Measurements from ENCODE around the gene GYG1. TPM values are rescaled to one million over a fixed set of nuclear protein-coding genes. Genes with fewer than 3 reads are reported as not detected.

Gene GYG1
- total and polyA plus RNA-seq, 2 donors (not counting 1 experiment from before 2014, with no cell fraction given) = 10.8 to 20.4 TPM

DNA sequence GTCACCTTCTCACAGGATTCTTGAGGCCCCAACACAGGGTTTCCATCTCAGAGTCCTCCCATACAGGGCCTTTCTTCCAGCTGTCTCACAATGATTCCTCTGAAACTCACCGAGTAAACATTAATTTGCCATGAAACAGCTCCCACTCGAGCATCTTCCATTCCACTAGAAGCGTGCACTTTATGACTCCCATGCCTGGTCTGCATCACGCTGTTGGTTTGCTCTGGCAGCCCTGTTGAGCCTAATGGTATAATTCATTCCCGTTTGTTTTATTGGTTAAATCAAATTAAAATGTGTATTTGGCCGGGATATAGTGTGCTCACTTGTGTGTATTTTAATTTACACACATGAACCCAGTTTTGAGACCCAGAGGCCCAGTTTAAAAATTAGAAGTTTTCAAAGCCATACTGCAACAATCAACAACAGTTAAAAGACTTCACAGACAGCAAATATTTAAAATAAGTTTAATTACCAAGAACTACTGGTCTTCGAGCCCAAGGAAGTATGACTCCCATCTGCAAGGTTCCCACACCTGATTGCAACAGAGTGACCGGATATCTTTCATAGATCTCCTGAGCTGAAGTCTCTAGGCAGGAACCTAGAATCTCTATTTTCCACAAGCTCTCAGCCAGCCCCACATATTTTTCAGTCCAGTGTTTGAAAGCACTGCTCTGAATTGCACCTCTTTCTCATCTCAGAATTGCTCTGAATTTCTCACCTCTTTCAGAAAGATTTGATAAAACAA, 42.3 kb upstream of the GYG1 start:
- H3K27ac Mint-ChIP-seq = no peak overlapping the region
- H2AFZ ChIP-seq (ENCODE audit: insufficient read depth, low read depth, low read length, poor library complexity, severe bottlenecking) = no peak overlapping the region

DNA sequence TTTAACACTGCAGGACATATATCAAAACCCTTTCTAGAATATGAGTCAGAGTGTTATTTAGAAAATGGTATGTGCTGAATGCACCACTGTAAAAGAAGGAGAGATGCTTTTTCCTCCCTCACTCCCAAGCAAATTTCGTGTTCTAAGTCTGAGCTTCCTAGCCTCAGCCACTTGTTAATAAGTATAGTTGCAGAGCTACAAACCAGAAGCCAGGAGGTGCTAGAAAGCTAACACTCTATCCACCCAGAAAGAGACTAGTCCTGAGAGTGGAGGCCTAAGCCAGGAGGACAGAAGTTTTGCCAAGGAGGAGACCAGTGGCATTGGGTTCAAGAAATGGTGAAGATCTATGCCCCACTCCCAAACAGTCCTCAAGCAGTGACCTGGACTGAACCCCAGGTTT, 40.5 kb upstream of the GYG1 start:
- no peaks in the 10 kb centered on the region for H3K36me3 ChIP-seq (replicated peaks in 1 of 2; ENCODE audit: control extremely low read depth in 1 of 2, control insufficient read depth in 1 of 2, extremely low read depth in 1 of 2, insufficient read depth in 2 of 2, low read length in 1 of 2)
- intact Hi-C loops (cut with micrococcal nuclease) = no loop called here
- no peaks in the 10 kb centered on the region for H3K79me2 ChIP-seq (ENCODE audit: control insufficient read depth, insufficient read depth, low read length)
- H3K9me3 Mint-ChIP-seq (ENCODE audit: insufficient read depth) = no peaks in the 10 kb centered on the region
- TF ChIP-seq, protein P1, sequence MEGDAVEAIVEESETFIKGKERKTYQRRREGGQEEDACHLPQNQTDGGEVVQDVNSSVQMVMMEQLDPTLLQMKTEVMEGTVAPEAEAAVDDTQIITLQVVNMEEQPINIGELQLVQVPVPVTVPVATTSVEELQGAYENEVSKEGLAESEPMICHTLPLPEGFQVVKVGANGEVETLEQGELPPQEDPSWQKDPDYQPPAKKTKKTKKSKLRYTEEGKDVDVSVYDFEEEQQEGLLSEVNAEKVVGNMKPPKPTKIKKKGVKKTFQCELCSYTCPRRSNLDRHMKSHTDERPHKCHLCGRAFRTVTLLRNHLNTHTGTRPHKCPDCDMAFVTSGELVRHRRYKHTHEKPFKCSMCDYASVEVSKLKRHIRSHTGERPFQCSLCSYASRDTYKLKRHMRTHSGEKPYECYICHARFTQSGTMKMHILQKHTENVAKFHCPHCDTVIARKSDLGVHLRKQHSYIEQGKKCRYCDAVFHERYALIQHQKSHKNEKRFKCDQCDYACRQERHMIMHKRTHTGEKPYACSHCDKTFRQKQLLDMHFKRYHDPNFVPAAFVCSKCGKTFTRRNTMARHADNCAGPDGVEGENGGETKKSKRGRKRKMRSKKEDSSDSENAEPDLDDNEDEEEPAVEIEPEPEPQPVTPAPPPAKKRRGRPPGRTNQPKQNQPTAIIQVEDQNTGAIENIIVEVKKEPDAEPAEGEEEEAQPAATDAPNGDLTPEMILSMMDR (IDR thresholded peaks at IDR 0.05) = no peak
- no peak for TF ChIP-seq EZH2 (IDR thresholded peaks at IDR 0.05; ENCODE audit: borderline replicate concordance, insufficient read depth, low read depth, low read length, poor library complexity, severe bottlenecking)
- H4K20me1 ChIP-seq (ENCODE audit: control insufficient read depth, insufficient read depth, low read length, poor library complexity, severe bottlenecking) = no peaks in the 10 kb centered on the region
- peaks cover 4% of the 10 kb centered on the region for H3K27me3 Mint-ChIP-seq
- no peak overlapping the region for H3K4me3 Mint-ChIP-seq
- CTCF ChIA-PET = interaction anchor here (1.2 to 1.8 kb wide), 3 partner anchors 9 to 324 kb away, joined by 4 to 6 read pairs (median 4); no protein-coding TSS in a partner anchor
- H3K27ac Mint-ChIP-seq = no peak overlapping the region
- H3K4me1 ChIP-seq (ENCODE audit: control insufficient read depth in 2 of 2, insufficient read depth in 2 of 2, low read length in 2 of 2) = no peaks in the 10 kb centered on the region
- DNase-seq (no peak), ATAC-seq (ENCODE audit: low read depth) (no peak)
- no peak overlapping the region for H3K4me3 ChIP-seq (ENCODE audit: control extremely low read depth in 1 of 5, extremely low read depth in 1 of 5, insufficient read depth in 1 of 5, low read depth in 2 of 5, low read length in 4 of 5)
- H3K27me3 ChIP-seq (replicated peaks in 1 of 4; ENCODE audit: control extremely low read depth in 1 of 4, control insufficient read depth in 3 of 4, insufficient read depth in 4 of 4, low read length in 3 of 4) = no peaks in the 10 kb centered on the region
- H3K4me2 ChIP-seq (replicated peaks; ENCODE audit: low read depth, low read length, poor library complexity, severe bottlenecking) = no peak overlapping the region
- no peak overlapping the region for H3K27ac ChIP-seq (ENCODE audit: low read length in 2 of 2)
- H3K9ac ChIP-seq (ENCODE audit: low read length) = no peak overlapping the region
- H3K4me1 Mint-ChIP-seq = no peaks in the 10 kb centered on the region
- POLR2A ChIA-PET = interaction anchor here (0.6 kb wide), 1 partner anchor 94 kb away, joined by 5 read pairs; no protein-coding TSS in a partner anchor
- WGBS (ENCODE audit: insufficient coverage) = no CpG with 5 or more reads among the region's 1 CpG
- H3K9me3 ChIP-seq (ENCODE audit: control extremely low read depth in 1 of 3, control insufficient read depth in 2 of 3, insufficient read depth in 1 of 3, low read length in 2 of 3) = no peaks in the 10 kb centered on the region
- H2AFZ ChIP-seq (ENCODE audit: insufficient read depth, low read depth, low read length, poor library complexity, severe bottlenecking) = no peak overlapping the region

More for the DNA sequence above, 42.3 kb upstream of the GYG1 start:
- no peaks in the 10 kb centered on the region for H3K4me1 Mint-ChIP-seq
- TF ChIP-seq EZH2 (IDR thresholded peaks at IDR 0.05; ENCODE audit: borderline replicate concordance, insufficient read depth, low read depth, low read length, poor library complexity, severe bottlenecking) = no peak
- TF ChIP-seq, protein P1 (IDR thresholded peaks at IDR 0.05) = no peak
- no peak overlapping the region for H3K4me2 ChIP-seq (replicated peaks; ENCODE audit: low read depth, low read length, poor library complexity, severe bottlenecking)
- intact Hi-C loops (cut with micrococcal nuclease) = no loop called here
- no peaks in the 10 kb centered on the region for H3K79me2 ChIP-seq (ENCODE audit: control insufficient read depth, insufficient read depth, low read length)
- 98% methylated on average over 5 of the region's 8 CpGs for WGBS (ENCODE audit: insufficient coverage)
- H3K36me3 ChIP-seq (replicated peaks in 1 of 2; ENCODE audit: control extremely low read depth in 1 of 2, control insufficient read depth in 1 of 2, extremely low read depth in 1 of 2, insufficient read depth in 2 of 2, low read length in 1 of 2) = no peaks in the 10 kb centered on the region
- H3K27me3 ChIP-seq (replicated peaks in 1 of 4; ENCODE audit: control extremely low read depth in 1 of 4, control insufficient read depth in 3 of 4, insufficient read depth in 4 of 4, low read length in 3 of 4) = no peaks in the 10 kb centered on the region
- H3K4me3 ChIP-seq (ENCODE audit: control extremely low read depth in 1 of 5, extremely low read depth in 1 of 5, insufficient read depth in 1 of 5, low read depth in 2 of 5, low read length in 4 of 5) = no peak overlapping the region
- no peaks in the 10 kb centered on the region for H3K4me1 ChIP-seq (ENCODE audit: control insufficient read depth in 2 of 2, insufficient read depth in 2 of 2, low read length in 2 of 2)
- no peak overlapping the region for H3K9ac ChIP-seq (ENCODE audit: low read length)
- DNase-seq = no peak
- no peaks in the 10 kb centered on the region for H4K20me1 ChIP-seq (ENCODE audit: control insufficient read depth, insufficient read depth, low read length, poor library complexity, severe bottlenecking)
- POLR2A ChIA-PET = no interaction called here
- H3K9me3 ChIP-seq (ENCODE audit: control extremely low read depth in 1 of 3, control insufficient read depth in 2 of 3, insufficient read depth in 1 of 3, low read length in 2 of 3) = no peaks in the 10 kb centered on the region
- ATAC-seq (ENCODE audit: low read depth) = no peak
- no peak overlapping the region for H3K27ac ChIP-seq (ENCODE audit: low read length in 2 of 2)
- H3K4me3 Mint-ChIP-seq = no peak overlapping the region
- H3K9me3 Mint-ChIP-seq (ENCODE audit: insufficient read depth) = no peaks in the 10 kb centered on the region
- H3K27me3 Mint-ChIP-seq = peaks cover 4% of the 10 kb centered on the region
- CTCF ChIA-PET = interaction anchor here (0.6 to 2.2 kb wide), 5 partner anchors 11 to 414 kb away, joined by 3 to 8 read pairs (median 3); no protein-coding TSS in a partner anchor
